Measurements from ENCODE around the gene TAGLN2. TPM values are rescaled to one million over a fixed set of nuclear protein-coding genes. Genes with fewer than 3 reads are reported as not detected.

TAGLN2 gene
- total and polyA plus RNA-seq, 9 of the 15 experiments (the other 6 are each of a cell fraction or from before 2014, with no cell fraction given), result 192 to 683 (median 455) TPM

DNA sequence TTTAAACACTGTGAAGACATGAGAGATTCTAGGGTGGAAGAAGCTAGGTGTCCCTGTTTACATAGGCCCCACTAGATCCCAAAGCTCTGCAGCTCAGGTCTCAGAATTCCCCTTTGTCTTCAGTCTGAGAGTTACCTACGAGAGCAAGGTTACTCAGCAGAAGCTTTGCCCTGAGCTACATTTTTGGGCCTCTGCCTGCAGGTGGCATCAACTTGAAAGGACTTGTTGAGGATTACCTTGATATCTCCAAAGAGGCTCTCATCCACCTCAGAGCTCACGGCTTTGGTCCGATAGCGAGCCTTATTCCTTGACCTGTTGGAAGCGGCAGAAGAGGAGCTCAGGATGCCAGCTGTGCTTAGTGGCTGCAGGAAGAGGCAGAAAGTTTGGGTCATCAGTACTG lies 32.4 kb downstream of the TAGLN2 start:
- H3K4me3 ChIP-seq, result no peak overlapping the region
- no peaks in the 10 kb centered on the region for H4K20me1 ChIP-seq (replicated peaks; ENCODE audit: control insufficient read depth, insufficient read depth, low read length)
- TF ChIP-seq, protein P1, sequence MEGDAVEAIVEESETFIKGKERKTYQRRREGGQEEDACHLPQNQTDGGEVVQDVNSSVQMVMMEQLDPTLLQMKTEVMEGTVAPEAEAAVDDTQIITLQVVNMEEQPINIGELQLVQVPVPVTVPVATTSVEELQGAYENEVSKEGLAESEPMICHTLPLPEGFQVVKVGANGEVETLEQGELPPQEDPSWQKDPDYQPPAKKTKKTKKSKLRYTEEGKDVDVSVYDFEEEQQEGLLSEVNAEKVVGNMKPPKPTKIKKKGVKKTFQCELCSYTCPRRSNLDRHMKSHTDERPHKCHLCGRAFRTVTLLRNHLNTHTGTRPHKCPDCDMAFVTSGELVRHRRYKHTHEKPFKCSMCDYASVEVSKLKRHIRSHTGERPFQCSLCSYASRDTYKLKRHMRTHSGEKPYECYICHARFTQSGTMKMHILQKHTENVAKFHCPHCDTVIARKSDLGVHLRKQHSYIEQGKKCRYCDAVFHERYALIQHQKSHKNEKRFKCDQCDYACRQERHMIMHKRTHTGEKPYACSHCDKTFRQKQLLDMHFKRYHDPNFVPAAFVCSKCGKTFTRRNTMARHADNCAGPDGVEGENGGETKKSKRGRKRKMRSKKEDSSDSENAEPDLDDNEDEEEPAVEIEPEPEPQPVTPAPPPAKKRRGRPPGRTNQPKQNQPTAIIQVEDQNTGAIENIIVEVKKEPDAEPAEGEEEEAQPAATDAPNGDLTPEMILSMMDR (IDR thresholded peaks at IDR 0.05 in 2 of 3, conservative IDR thresholded peaks at IDR 0.05 in 1 of 3; ENCODE audit: insufficient read depth in 2 of 3, low read depth in 1 of 3, low read length in 3 of 3), result 0 out of 6 replicates have a peak, but pooled peaks of 1 of the 3 experiments have one; percentile 4
- no peak for TF ChIP-seq ZNF695 (CRISPR knock-in tag; IDR thresholded peaks at IDR 0.05)
- no peak overlapping the region for H3K27ac ChIP-seq (ENCODE audit: extremely low read depth, low read depth, low read length)
- POLR2A ChIA-PET, result interaction anchor here (0.5 to 1.4 kb wide), 5 partner anchors 9 to 114 kb away, joined by 3 to 5 read pairs (median 3); no protein-coding TSS in a partner anchor
- 76% methylated on average over 5 of the region's 5 CpGs for WGBS (ENCODE audit: insufficient coverage, low coverage, missing lambda C conversion rate)
- 0 out of 5 replicates have a peak, but pooled peaks cover 0 to 4% of the 10 kb centered on the region in 2 experiments for H3K27me3 ChIP-seq (ENCODE audit: control insufficient read depth in 2 of 2, insufficient read depth in 2 of 2, low read length in 2 of 2)
- no peak for DNase-seq (ENCODE audit: extremely low read depth in 1 of 4, low spot score in 3 of 4)
- no peak for ATAC-seq
- intact Hi-C loops (cut with micrococcal nuclease), result loop anchor here (5.0 kb wide), 1 partner anchor 111 kb away; the partner anchor contains the start of gene DUSP23
- CTCF ChIA-PET (ENCODE audit: low intra/inter-chr PET ratio), result no interaction called here
- no peak overlapping the region for H3K9ac ChIP-seq (ENCODE audit: insufficient read depth in 1 of 2, low read depth in 2 of 2, low read length in 2 of 2)
- H3K9me1 ChIP-seq (ENCODE audit: control insufficient read depth, insufficient read depth, low read length), result no peaks in the 10 kb centered on the region
- H3K36me3 ChIP-seq (ENCODE audit: control insufficient read depth, insufficient read depth, low read length), result no peaks in the 10 kb centered on the region
- no peak for FAIRE-seq
- peaks cover 4 to 27% of the 10 kb centered on the region in 2 experiments; a peak in 4 of 5 replicates for H3K4me1 ChIP-seq (replicated peaks in 1 of 2; ENCODE audit: control insufficient read depth in 2 of 2, insufficient read depth in 2 of 2, low read length in 2 of 2)
- BruUV-seq (replicated peaks), result no TSS peak
- H3K9me3 ChIP-seq (replicated peaks; ENCODE audit: control insufficient read depth, insufficient read depth, low read depth, low read length), result no peaks in the 10 kb centered on the region
- in situ Hi-C loops (cut with MboI), result no loop called here
- H3K79me2 ChIP-seq (ENCODE audit: control insufficient read depth, insufficient read depth, low read length), result no peaks in the 10 kb centered on the region
- no peak overlapping the region for H2AFZ ChIP-seq (ENCODE audit: low read depth, low read length)
- no peak overlapping the region for H3K4me2 ChIP-seq (ENCODE audit: insufficient read depth, low read length)
